ENCODE data around the gene EHF.

- TF ChIP-seq PKNOX1 (IDR thresholded peaks at IDR 0.05) = no peak
- no peak for TF ChIP-seq FOXA1 (IDR thresholded peaks at IDR 0.05)
- no peak for TF ChIP-seq SP1 (IDR thresholded peaks at IDR 0.05)
- TF ChIP-seq BHLHE40 (IDR thresholded peaks at IDR 0.05; ENCODE audit: borderline replicate concordance) = no peak
- TF ChIP-seq NFRKB (IDR thresholded peaks at IDR 0.05) = no peak
- TF ChIP-seq L3MBTL2 (conservative IDR thresholded peaks at IDR 0.05) = no peak
- no peak for TF ChIP-seq ARNT (IDR thresholded peaks at IDR 0.05)
- no peak for TF ChIP-seq ELF4 (IDR thresholded peaks at IDR 0.05)
- TF ChIP-seq LEF1 (IDR thresholded peaks at IDR 0.05; ENCODE audit: borderline replicate concordance) = no peak
- no peak for TF ChIP-seq FOXK2 (IDR thresholded peaks at IDR 0.05)
Observed at GRCh38 chr11:34605481-34606325, 15.2 kb upstream of the EHF start.
